Dendritic cell treated with granulocyte-macrophage colony-stimulating factor and Interleukin-4, amounts not matched to agents 40 ng/mL and 50 ng/mL, for 4 days (primary cell): Measurements from ENCODE around the gene ALPG.
"Not testable (repeated sequence)": the region's sequence is repeated elsewhere in the genome, so short reads cannot be mapped to it uniquely, and the experiment has no call there.

Source experiments
- H3K27ac Mint-ChIP-seq: one replicate; pipeline ENCODE4 v1.8.0; 2022; ENCODE audit warnings: mild to moderate bottlenecking, mixed read lengths
- H3K27me3 Mint-ChIP-seq: one replicate; pipeline ENCODE4 v1.8.0; 2022; ENCODE audit warnings: mild to moderate bottlenecking, mixed read lengths
- H3K36me3 Mint-ChIP-seq: one replicate; pipeline ENCODE4 v1.8.0; 2022; ENCODE audit warnings: low read depth, mixed read lengths
- H3K4me1 Mint-ChIP-seq: one replicate; pipeline ENCODE4 v1.8.0; 2022; ENCODE audit warnings: low read depth, mixed read lengths
- H3K4me3 Mint-ChIP-seq: one replicate; pipeline ENCODE4 v1.8.0; 2022; ENCODE audit warnings: mild to moderate bottlenecking, moderate library complexity, mixed read lengths
- H3K9me3 Mint-ChIP-seq: one replicate; pipeline ENCODE4 v1.8.0; 2022; ENCODE audit warnings: mixed read lengths
- intact Hi-C: fragments of 100-400 bp; cut with micrococcal nuclease; formaldehyde crosslinking; loops from one replicate; pipeline ENCODE4 v1.15.0; 2022

Gene ALPG

GRCh38 chr2:232396683-232397082 lies 10.0 kb upstream of the ALPG start:
- H3K36me3 Mint-ChIP-seq: no peaks in the 10 kb centered on the region
- no peak overlapping the region for H3K4me3 Mint-ChIP-seq
- no peak overlapping the region for H3K27ac Mint-ChIP-seq
- peaks cover 9% of the 10 kb centered on the region for H3K27me3 Mint-ChIP-seq
- no peaks in the 10 kb centered on the region for H3K9me3 Mint-ChIP-seq
- no peaks in the 10 kb centered on the region for H3K4me1 Mint-ChIP-seq
- intact Hi-C loops: no loop called here

GRCh38 chr2:232398293-232399034 lies 8.2 kb upstream of the ALPG start:
- intact Hi-C loops: no loop called here
- Mint-ChIP-seq H3K27me3 (peaks cover 9% of the 10 kb centered on the region), H3K4me3 (no peak overlapping the region), H3K9me3 (no peaks in the 10 kb centered on the region), H3K27ac (no peak overlapping the region), H3K36me3 (no peaks in the 10 kb centered on the region), H3K4me1 (no peaks in the 10 kb centered on the region)

- Mint-ChIP-seq H3K9me3 (no peaks in the 10 kb centered on the region), H3K4me3 (no peak overlapping the region)
Observed at GRCh38 chr2:232400256-232401015, 6.2 kb upstream of the ALPG start.

GRCh38 chr2:232402518-232402917 lies 4.1 kb upstream of the ALPG start:
- no peaks in the 10 kb centered on the region for H3K36me3 Mint-ChIP-seq
- H3K27ac Mint-ChIP-seq: no peak overlapping the region
- intact Hi-C loops: no loop called here
- H3K9me3 Mint-ChIP-seq: no peaks in the 10 kb centered on the region
- peaks cover 4% of the 10 kb centered on the region for H3K4me1 Mint-ChIP-seq
- no peak overlapping the region for H3K4me3 Mint-ChIP-seq
- peaks cover 15% of the 10 kb centered on the region for H3K27me3 Mint-ChIP-seq

More at GRCh38 chr2:232400256-232401015, 6.2 kb upstream of the ALPG start:
- Mint-ChIP-seq H3K27ac (no peak overlapping the region), H3K36me3 (no peaks in the 10 kb centered on the region), H3K4me1 (peaks cover 4% of the 10 kb centered on the region), H3K27me3 (peaks cover 20% of the 10 kb centered on the region)
- intact Hi-C loops: no loop called here

- no peaks in the 10 kb centered on the region for H3K9me3 Mint-ChIP-seq
- H3K36me3 Mint-ChIP-seq: no peaks in the 10 kb centered on the region
- H3K27ac Mint-ChIP-seq: no peak overlapping the region
- intact Hi-C loops: no loop called here
- H3K4me1 Mint-ChIP-seq: peaks cover 4% of the 10 kb centered on the region
- H3K4me3 Mint-ChIP-seq: no peak overlapping the region
- H3K27me3 Mint-ChIP-seq: peaks cover 21% of the 10 kb centered on the region
Observed at GRCh38 chr2:232405943-232406510, 617 bp upstream of the ALPG start.

GRCh38 chr2:232407428-232408150 lies 945 bp downstream of the ALPG start:
- H3K36me3 Mint-ChIP-seq, H3K9me3 Mint-ChIP-seq, H3K4me3 Mint-ChIP-seq, intact Hi-C loops, H3K27ac Mint-ChIP-seq, H3K4me1 Mint-ChIP-seq: not testable (repeated sequence)
- peaks cover 30% of the 10 kb centered on the region for H3K27me3 Mint-ChIP-seq

- H3K27ac Mint-ChIP-seq, intact Hi-C loops, H3K4me1 Mint-ChIP-seq, H3K9me3 Mint-ChIP-seq, H3K4me3 Mint-ChIP-seq, H3K36me3 Mint-ChIP-seq: not testable (repeated sequence)
- peaks cover 37% of the 10 kb centered on the region for H3K27me3 Mint-ChIP-seq
Observed at GRCh38 chr2:232408269-232408668, 1.6 kb downstream of the ALPG start.

- H3K9me3 Mint-ChIP-seq, H3K4me1 Mint-ChIP-seq, H3K4me3 Mint-ChIP-seq, H3K27ac Mint-ChIP-seq, H3K36me3 Mint-ChIP-seq, intact Hi-C loops: not testable (repeated sequence)
- H3K27me3 Mint-ChIP-seq: peaks cover 45% of the 10 kb centered on the region
Observed at GRCh38 chr2:232409617-232410016, 3.0 kb downstream of the ALPG start.

GRCh38 chr2:232410238-232410900 lies 3.7 kb downstream of the ALPG start:
- H3K4me1 Mint-ChIP-seq: no peaks in the 10 kb centered on the region
- no peak overlapping the region for H3K4me3 Mint-ChIP-seq
- no peaks in the 10 kb centered on the region for H3K9me3 Mint-ChIP-seq
- intact Hi-C loops: no loop called here
- H3K36me3 Mint-ChIP-seq: no peaks in the 10 kb centered on the region
- no peak overlapping the region for H3K27ac Mint-ChIP-seq
- peaks cover 39% of the 10 kb centered on the region for H3K27me3 Mint-ChIP-seq

GRCh38 chr2:232411901-232412629 lies 5.4 kb downstream of the ALPG start:
- intact Hi-C loops: no loop called here
- H3K27me3 Mint-ChIP-seq: peaks cover 44% of the 10 kb centered on the region
- H3K27ac Mint-ChIP-seq: no peak overlapping the region
- H3K9me3 Mint-ChIP-seq: no peaks in the 10 kb centered on the region
- H3K4me3 Mint-ChIP-seq: no peak overlapping the region
- H3K4me1 Mint-ChIP-seq: no peaks in the 10 kb centered on the region
- no peaks in the 10 kb centered on the region for H3K36me3 Mint-ChIP-seq

GRCh38 chr2:232412986-232413385 lies 6.3 kb downstream of the ALPG start:
- Mint-ChIP-seq H3K27me3 (peaks cover 52% of the 10 kb centered on the region), H3K4me1 (no peaks in the 10 kb centered on the region), H3K36me3 (no peaks in the 10 kb centered on the region), H3K27ac (no peak overlapping the region), H3K4me3 (no peak overlapping the region), H3K9me3 (no peaks in the 10 kb centered on the region)
- intact Hi-C loops: no loop called here

GRCh38 chr2:232415138-232415690 lies 8.6 kb downstream of the ALPG start:
- intact Hi-C loops: no loop called here
- H3K36me3 Mint-ChIP-seq: no peaks in the 10 kb centered on the region
- H3K27me3 Mint-ChIP-seq: peaks cover 71% of the 10 kb centered on the region
- H3K4me1 Mint-ChIP-seq: peaks cover 7% of the 10 kb centered on the region
- no peak overlapping the region for H3K4me3 Mint-ChIP-seq
- H3K27ac Mint-ChIP-seq: no peak overlapping the region
- no peaks in the 10 kb centered on the region for H3K9me3 Mint-ChIP-seq
